ENCODE results near the gene NT5C1A.

The NT5C1A gene

GRCh38 chr1:39609618-39610331 is 62.1 kb downstream of the NT5C1A start:
- TF ChIP-seq EP300 (IDR thresholded peaks at IDR 0.05; ENCODE audit: borderline replicate concordance) (no peak), RAD21 (IDR thresholded peaks at IDR 0.05; ENCODE audit: low read depth) (peak; percentile 33), ZBTB7A (IDR thresholded peaks at IDR 0.05; ENCODE audit: low read depth) (peak; percentile 76; the same call in 1 of the 2 replicates), TEAD4 (IDR thresholded peaks at IDR 0.05) (no peak), TCF12 (IDR thresholded peaks at IDR 0.05; ENCODE audit: low read depth) (no peak), NFIC (IDR thresholded peaks at IDR 0.05) (no peak), TAF1 (IDR thresholded peaks at IDR 0.05; ENCODE audit: low read depth) (no peak), CEBPB (IDR thresholded peaks at IDR 0.05) (no peak), FOXM1 (IDR thresholded peaks at IDR 0.05; ENCODE audit: borderline replicate concordance, low read depth) (no peak), MAX (IDR thresholded peaks at IDR 0.05) (no peak)
